Inferior parietal cortex (tissue), 1 donor: ENCODE measurements around the gene APPBP2.
"Not testable (repeated sequence)": the region's sequence is repeated elsewhere in the genome, so short reads cannot be mapped to it uniquely, and the experiment has no call there.

ENCODE experiments used
- DNase-seq: peaks from one replicate; pipeline ENCODE4 v3.0.0-alpha.2; 2016; ENCODE audit errors: extremely low spot score

Gene APPBP2

GRCh38 chr17:60433021-60433997, 92.7 kb downstream of the APPBP2 start:
- DNase-seq = not testable (repeated sequence)

GRCh38 chr17:60430561-60430960, 95.5 kb downstream of the APPBP2 start:
- DNase-seq = not testable (repeated sequence)

- not testable (repeated sequence) for DNase-seq
These were observed 97.6 kb downstream of the APPBP2 start for GRCh38 chr17:60428491-60428890.

GRCh38 chr17:60426596-60426995, 99.4 kb downstream of the APPBP2 start:
- no peak for DNase-seq

- no peak for DNase-seq
These were observed 100.4 kb downstream of the APPBP2 start for GRCh38 chr17:60425626-60426025.

GRCh38 chr17:60423865-60424264, 102.2 kb downstream of the APPBP2 start:
- no peak for DNase-seq

GRCh38 chr17:60422162-60422665, 103.8 kb downstream of the APPBP2 start, which contains the start of gene CHCT1:
Gene CHCT1, plus strand, starts transcription at chr17:60422489. Its CDS starts 104 bp downstream, at chr17:60422593.
- no peak for DNase-seq

GRCh38 chr17:60421273-60422161, 104.5 kb downstream of the APPBP2 start:
- peak; percentile 53 for DNase-seq

- not testable (repeated sequence) for DNase-seq
These were observed 106.2 kb downstream of the APPBP2 start for GRCh38 chr17:60419875-60420274.

GRCh38 chr17:60419003-60419402, 107.0 kb downstream of the APPBP2 start:
- DNase-seq = not testable (repeated sequence)

- DNase-seq = peak; percentile 84
These were observed 109.6 kb downstream of the APPBP2 start for GRCh38 chr17:60416368-60416925.

GRCh38 chr17:60415146-60415545, 110.9 kb downstream of the APPBP2 start:
- no peak for DNase-seq

- DNase-seq = no peak
These were observed 113.3 kb downstream of the APPBP2 start for GRCh38 chr17:60412701-60413100.

GRCh38 chr17:60410001-60410400, 116.0 kb downstream of the APPBP2 start:
- DNase-seq = no peak

GRCh38 chr17:60406887-60407286, 119.2 kb downstream of the APPBP2 start:
- DNase-seq = no peak

- DNase-seq = no peak
These were observed 122.1 kb downstream of the APPBP2 start for GRCh38 chr17:60403962-60404361.

GRCh38 chr17:60403523-60403810, 122.6 kb downstream of the APPBP2 start:
- DNase-seq = no peak

- DNase-seq = no peak
These were observed 124.2 kb downstream of the APPBP2 start for GRCh38 chr17:60401819-60402218.

GRCh38 chr17:60398227-60398959, 127.6 kb downstream of the APPBP2 start:
- DNase-seq = no peak

GRCh38 chr17:60396412-60396811, 129.6 kb downstream of the APPBP2 start:
- DNase-seq = no peak

- no peak for DNase-seq
These were observed 130.5 kb downstream of the APPBP2 start for GRCh38 chr17:60395508-60396065.
